ENCODE results near the gene HOXD12. TPM values are rescaled to one million over a fixed set of nuclear protein-coding genes. Genes with fewer than 3 reads are reported as not detected.
A peak's percentile ranks its signal among the peaks of the same experiment; 100 is the strongest.

Gene HOXD12
- total RNA-seq, 1 experiment from 2014 or later, result 0.58 TPM

GRCh38 chr2:176124947-176125771 is 25.6 kb downstream of the HOXD12 start:
- POLR2A ChIA-PET (ENCODE audit: low non-redundant PET), result interaction anchor here (0.7 kb wide), 1 partner anchor 1025 kb away, joined by 4 read pairs; no protein-coding TSS in a partner anchor
- no peaks in the 10 kb centered on the region for H3K27me3 ChIP-seq (replicated peaks; ENCODE audit: insufficient read depth, low read depth, low read length, poor library complexity)

GRCh38 chr2:176125772-176126054 is 26.1 kb downstream of the HOXD12 start:
- no peaks in the 10 kb centered on the region for H3K9me3 ChIP-seq (ENCODE audit: low read depth, low read length, poor library complexity, severe bottlenecking)
- CTCF ChIA-PET, result no interaction called here
- DNase-seq (ENCODE audit: low spot score), result peak; percentile 41
- H3K4me1 ChIP-seq (ENCODE audit: insufficient read depth, low read length, poor library complexity, severe bottlenecking), result peaks cover 49% of the 10 kb centered on the region
- intact Hi-C loops (cut with micrococcal nuclease; ENCODE audit: unreplicated experiment), result loop anchor here (2.0 to 10.0 kb wide), 5 partner anchors 427 to 1629 kb away; no protein-coding TSS in a partner anchor
- peak overlapping the region; percentile 98 for H3K27ac ChIP-seq (ENCODE audit: low read depth, low read length, poor library complexity, severe bottlenecking)
- TF ChIP-seq CTCF (conservative IDR thresholded peaks at IDR 0.05; ENCODE audit: low read depth, low read length) (no peak), EZH2 (IDR thresholded peaks at IDR 0.05; ENCODE audit: borderline replicate concordance, low read depth, low read length, poor library complexity, severe bottlenecking) (no peak)
- no peaks in the 10 kb centered on the region for H3K27me3 ChIP-seq (replicated peaks; ENCODE audit: insufficient read depth, low read depth, low read length, poor library complexity)
- H3K36me3 ChIP-seq (ENCODE audit: insufficient read depth, low read length, poor library complexity, severe bottlenecking), result peaks cover 32% of the 10 kb centered on the region
- POLR2A ChIA-PET (ENCODE audit: low non-redundant PET), result interaction anchor here (0.7 kb wide), 1 partner anchor 1024 kb away, joined by 4 read pairs; no protein-coding TSS in a partner anchor
- no TSS peak for BruUV-seq (replicated peaks)
- H3K4me3 ChIP-seq (ENCODE audit: low read depth, low read length, poor library complexity, severe bottlenecking), result peak overlapping the region; percentile 71

More at GRCh38 chr2:176124947-176125771, 25.6 kb downstream of the HOXD12 start:
- Histone ChIP-seq H3K9me3 (ENCODE audit: low read depth, low read length, poor library complexity, severe bottlenecking) (no peaks in the 10 kb centered on the region), H3K4me1 (ENCODE audit: insufficient read depth, low read length, poor library complexity, severe bottlenecking) (peaks cover 54% of the 10 kb centered on the region), H3K27ac (ENCODE audit: low read depth, low read length, poor library complexity, severe bottlenecking) (peak overlapping the region; percentile 98), H3K4me3 (ENCODE audit: low read depth, low read length, poor library complexity, severe bottlenecking) (peak overlapping the region; percentile 71), H3K36me3 (ENCODE audit: insufficient read depth, low read length, poor library complexity, severe bottlenecking) (peaks cover 37% of the 10 kb centered on the region)
- intact Hi-C loops (cut with micrococcal nuclease; ENCODE audit: unreplicated experiment), result loop anchor here (5.0 to 10.0 kb wide), 4 partner anchors 427 to 1630 kb away; no protein-coding TSS in a partner anchor
- CTCF ChIA-PET, result interaction anchor here (0.6 kb wide), 1 partner anchor 1023 kb away, joined by 4 read pairs; no protein-coding TSS in a partner anchor
- TF ChIP-seq EZH2 (IDR thresholded peaks at IDR 0.05; ENCODE audit: borderline replicate concordance, low read depth, low read length, poor library complexity, severe bottlenecking), result no peak
- no peak for TF ChIP-seq CTCF (conservative IDR thresholded peaks at IDR 0.05; ENCODE audit: low read depth, low read length)
- no TSS peak for BruUV-seq (replicated peaks)
- peak; percentile 21 for DNase-seq (ENCODE audit: low spot score)

- H3K27me3 ChIP-seq (replicated peaks; ENCODE audit: insufficient read depth, low read depth, low read length, poor library complexity), result no peaks in the 10 kb centered on the region
- ChIA-PET POLR2A (ENCODE audit: low non-redundant PET) (interaction anchor here (0.5 to 0.7 kb wide), 3 partner anchors 15 to 634 kb away, joined by 3 to 4 read pairs (median 4); no protein-coding TSS in a partner anchor), CTCF (interaction anchor here (0.6 to 2.5 kb wide), 16 partner anchors 9 to 1037 kb away, joined by 3 to 24 read pairs (median 4); no protein-coding TSS in a partner anchor)
- H3K36me3 ChIP-seq (ENCODE audit: insufficient read depth, low read length, poor library complexity, severe bottlenecking), result peaks cover 23% of the 10 kb centered on the region
- H3K27ac ChIP-seq (ENCODE audit: low read depth, low read length, poor library complexity, severe bottlenecking), result peak overlapping the region; percentile 98
- peak overlapping the region; percentile 62 for H3K4me3 ChIP-seq (ENCODE audit: low read depth, low read length, poor library complexity, severe bottlenecking)
- no peaks in the 10 kb centered on the region for H3K9me3 ChIP-seq (ENCODE audit: low read depth, low read length, poor library complexity, severe bottlenecking)
- TF ChIP-seq CTCF (conservative IDR thresholded peaks at IDR 0.05; ENCODE audit: low read depth, low read length) (peak; percentile 93), EZH2 (IDR thresholded peaks at IDR 0.05; ENCODE audit: borderline replicate concordance, low read depth, low read length, poor library complexity, severe bottlenecking) (no peak)
- intact Hi-C loops (cut with micrococcal nuclease; ENCODE audit: unreplicated experiment), result loop anchor here (2.0 to 10.0 kb wide), 5 partner anchors 425 to 1628 kb away; no protein-coding TSS in a partner anchor
- DNase-seq (ENCODE audit: low spot score), result peak; percentile 87
- peaks cover 38% of the 10 kb centered on the region for H3K4me1 ChIP-seq (ENCODE audit: insufficient read depth, low read length, poor library complexity, severe bottlenecking)
- no TSS peak for BruUV-seq (replicated peaks)
Observed at GRCh38 chr2:176126929-176127773, 27.6 kb downstream of the HOXD12 start.
